ENCODE results near the gene SMC3.
"Not testable (repeated sequence)": the region's sequence is repeated elsewhere in the genome, so short reads cannot be mapped to it uniquely, and the experiment has no call there.

SMC3 gene

DNA sequence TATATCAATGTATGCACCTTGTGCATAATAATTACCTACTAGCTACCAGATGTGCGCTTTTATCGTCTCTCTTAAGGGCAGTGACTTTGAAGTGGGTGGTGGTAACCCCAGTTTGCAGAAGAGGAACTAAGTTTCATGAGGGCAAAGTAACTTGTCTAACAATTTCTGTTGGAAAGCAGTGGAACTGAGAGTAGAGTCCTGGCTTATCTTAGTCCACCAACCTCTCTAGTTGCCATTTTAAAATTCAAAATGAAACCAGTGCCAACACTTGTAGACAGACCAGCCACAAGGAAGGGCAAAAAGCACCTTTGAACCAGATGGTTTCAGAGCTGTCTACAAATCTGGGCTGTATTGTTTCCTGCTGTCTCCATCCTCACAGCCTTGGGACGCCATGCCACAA lies 44.6 kb downstream of the SMC3 start:
- no peak for DNase-seq (ENCODE audit: low spot score in 2 of 2)

DNA sequence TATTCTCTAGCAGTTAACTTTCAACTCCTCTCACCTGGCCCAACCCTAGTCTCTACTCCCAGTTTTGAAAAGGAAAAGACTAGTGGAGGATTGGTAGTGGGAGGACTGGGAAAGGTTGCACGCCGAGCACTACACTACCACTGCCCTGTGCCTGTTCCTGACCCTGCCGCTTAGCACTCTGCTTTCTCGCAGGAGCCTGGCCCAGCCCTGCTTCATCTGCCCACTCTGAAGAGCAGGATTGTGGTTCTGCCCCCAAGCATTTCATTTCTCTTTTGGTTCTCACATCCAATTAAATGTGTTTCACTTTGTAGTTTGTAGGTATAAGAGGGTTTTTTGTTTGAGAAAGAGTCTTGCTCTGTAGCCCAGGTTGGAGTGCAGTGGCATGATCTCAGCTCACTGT lies 45.1 kb downstream of the SMC3 start:
- Histone ChIP-seq H3K27me3 (ENCODE audit: low read depth) (peaks cover 8% of the 10 kb centered on the region; the same call in 1 of the 2 replicates), H3K4me3 (no peak overlapping the region), H3K4me1 (peaks cover 7% of the 10 kb centered on the region; the same call in 1 of the 2 replicates), H3K36me3 (replicated peaks) (no peaks in the 10 kb centered on the region), H3K9me3 (no peaks in the 10 kb centered on the region)
- no peak for DNase-seq (ENCODE audit: low spot score in 2 of 2)
- in situ Hi-C loops (cut with MboI; ENCODE audit: low sequenced_read_pairs) = loop anchor here (25.0 kb wide), 1 partner anchor 275 kb away; no protein-coding TSS in a partner anchor

More for the DNA sequence above, 44.6 kb downstream of the SMC3 start:
- Histone ChIP-seq H3K27me3 (ENCODE audit: low read depth) (peaks cover 8% of the 10 kb centered on the region; the same call in 1 of the 2 replicates), H3K4me1 (peaks cover 7% of the 10 kb centered on the region; the same call in 1 of the 2 replicates), H3K9me3 (no peaks in the 10 kb centered on the region), H3K36me3 (replicated peaks) (no peaks in the 10 kb centered on the region), H3K4me3 (no peak overlapping the region)
- in situ Hi-C loops (cut with MboI; ENCODE audit: low sequenced_read_pairs) = loop anchor here (25.0 kb wide), 1 partner anchor 275 kb away; no protein-coding TSS in a partner anchor

GRCh38 chr10:110613341-110613995 lies 46.0 kb downstream of the SMC3 start:
- Histone ChIP-seq H3K4me3 (no peak overlapping the region), H3K36me3 (replicated peaks) (no peaks in the 10 kb centered on the region), H3K9me3 (no peaks in the 10 kb centered on the region), H3K4me1 (peaks cover 7% of the 10 kb centered on the region; the same call in 1 of the 2 replicates), H3K27me3 (ENCODE audit: low read depth) (peaks cover 8% of the 10 kb centered on the region; the same call in 1 of the 2 replicates)
- in situ Hi-C loops (cut with MboI; ENCODE audit: low sequenced_read_pairs) = loop anchor here (25.0 kb wide), 1 partner anchor 274 kb away; no protein-coding TSS in a partner anchor
- DNase-seq (ENCODE audit: low spot score in 2 of 2) = no peak

DNA sequence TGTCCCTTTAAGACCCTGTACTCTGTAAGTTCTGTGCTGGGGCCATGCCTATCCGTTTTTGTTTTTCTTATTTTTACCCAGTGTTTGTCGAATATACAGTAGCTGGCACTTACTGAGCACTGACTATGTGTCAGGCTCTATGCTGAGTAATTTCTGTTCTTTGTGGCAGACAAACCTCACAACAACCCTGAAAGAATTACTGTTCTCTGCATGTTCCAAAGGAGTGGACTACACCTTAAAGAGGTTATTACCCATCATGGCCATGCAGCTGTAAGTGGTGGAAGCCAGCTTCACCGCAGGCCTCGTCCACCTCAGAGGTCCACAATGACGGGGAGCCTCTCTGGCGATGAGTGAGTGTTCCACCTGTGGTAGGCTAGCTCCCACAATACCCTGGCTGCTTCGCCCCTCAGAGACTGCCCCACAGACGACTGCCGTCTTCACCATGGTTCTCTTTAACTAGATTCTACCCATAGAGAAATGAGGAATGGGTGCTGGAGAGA lies 46.6 kb downstream of the SMC3 start:
- H3K4me1 ChIP-seq = peaks cover 7% of the 10 kb centered on the region; the same call in 1 of the 2 replicates
- H3K27me3 ChIP-seq (ENCODE audit: low read depth) = peaks cover 9% of the 10 kb centered on the region; the same call in 1 of the 2 replicates
- H3K4me3 ChIP-seq = no peak overlapping the region
- in situ Hi-C loops (cut with MboI; ENCODE audit: low sequenced_read_pairs) = loop anchor here (25.0 kb wide), 1 partner anchor 273 kb away; no protein-coding TSS in a partner anchor
- no peak for DNase-seq (ENCODE audit: low spot score in 2 of 2)
- no peaks in the 10 kb centered on the region for H3K9me3 ChIP-seq
- no peaks in the 10 kb centered on the region for H3K36me3 ChIP-seq (replicated peaks)

DNA sequence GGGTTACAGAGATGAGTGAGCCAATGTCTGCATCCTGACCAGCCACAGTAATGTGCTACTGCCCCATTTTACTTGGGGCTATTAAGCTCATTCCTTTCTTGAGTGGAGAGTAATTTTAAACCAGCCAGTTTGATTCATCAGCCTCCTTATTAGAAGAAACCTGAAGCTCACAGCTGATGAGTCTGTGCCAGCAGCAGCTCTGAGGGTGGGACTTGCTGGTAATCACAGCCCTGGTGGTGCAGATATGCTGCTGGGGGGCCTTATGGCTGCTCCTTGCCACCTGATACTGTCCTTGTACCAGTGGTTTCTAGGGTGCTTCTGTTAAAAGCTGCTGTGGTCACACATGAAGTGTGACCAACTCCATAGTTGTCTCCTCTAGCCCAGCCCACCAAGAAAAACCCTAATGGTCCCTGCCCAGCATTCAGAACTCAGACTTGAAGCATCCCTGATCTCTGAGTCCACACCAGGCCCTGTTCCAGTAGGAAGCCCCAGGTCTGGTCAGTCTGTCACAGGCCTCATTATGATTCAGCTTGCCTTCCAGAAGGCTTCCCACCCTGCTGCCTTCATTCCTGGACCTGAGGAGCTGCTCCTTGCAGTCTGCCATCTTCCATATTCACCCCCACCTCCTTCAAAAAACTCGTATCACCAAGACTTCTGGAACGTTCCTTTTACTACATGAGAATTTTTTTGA lies 47.7 kb downstream of the SMC3 start:
- Histone ChIP-seq H3K4me1 (peaks cover 7% of the 10 kb centered on the region; the same call in 1 of the 2 replicates), H3K36me3 (replicated peaks) (no peaks in the 10 kb centered on the region), H3K27me3 (ENCODE audit: low read depth) (peaks cover 11% of the 10 kb centered on the region; the same call in 1 of the 2 replicates), H3K4me3 (no peak overlapping the region), H3K9me3 (no peaks in the 10 kb centered on the region)
- in situ Hi-C loops (cut with MboI; ENCODE audit: low sequenced_read_pairs) = loop anchor here (25.0 kb wide), 1 partner anchor 272 kb away; no protein-coding TSS in a partner anchor
- DNase-seq (ENCODE audit: low spot score in 2 of 2) = no peak

DNA sequence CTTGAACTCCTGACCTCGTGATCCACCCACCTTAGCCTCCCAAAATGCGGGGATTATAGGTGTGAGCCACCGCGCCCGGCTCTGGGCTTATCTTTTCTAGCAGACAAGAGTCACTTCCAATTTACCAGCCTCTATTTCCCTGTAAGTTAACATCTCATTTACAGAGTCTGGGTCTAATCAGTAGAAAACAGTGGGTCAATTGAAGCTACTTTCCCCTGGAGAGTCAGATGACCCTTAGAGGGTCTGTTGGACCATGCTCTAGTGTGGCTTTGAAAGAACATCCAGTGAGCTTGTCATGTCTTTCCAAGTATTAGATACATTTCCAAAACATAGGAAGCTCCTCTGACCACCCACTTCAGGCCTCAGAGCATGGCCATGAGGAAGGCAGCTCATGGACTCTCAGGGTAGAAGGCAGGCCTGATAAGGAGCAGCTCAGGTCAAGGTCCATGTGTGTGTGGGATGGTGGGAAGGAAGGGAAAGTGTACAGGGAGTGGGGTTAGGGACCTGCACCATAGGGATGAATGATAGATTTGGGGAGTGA lies 49.1 kb downstream of the SMC3 start:
- H3K36me3 ChIP-seq (replicated peaks) = no peaks in the 10 kb centered on the region
- H3K4me3 ChIP-seq = no peak overlapping the region
- peaks cover 4% of the 10 kb centered on the region; the same call in 1 of the 2 replicates for H3K4me1 ChIP-seq
- in situ Hi-C loops (cut with MboI; ENCODE audit: low sequenced_read_pairs) = loop anchor here (25.0 kb wide), 1 partner anchor 271 kb away; no protein-coding TSS in a partner anchor
- no peak for DNase-seq (ENCODE audit: low spot score in 2 of 2)
- no peaks in the 10 kb centered on the region for H3K9me3 ChIP-seq
- peaks cover 14% of the 10 kb centered on the region; the same call in 1 of the 2 replicates for H3K27me3 ChIP-seq (ENCODE audit: low read depth)

GRCh38 chr10:110617425-110618229 lies 50.1 kb downstream of the SMC3 start:
- Histone ChIP-seq H3K9me3 (no peaks in the 10 kb centered on the region), H3K4me3 (no peak overlapping the region), H3K4me1 (no peaks in the 10 kb centered on the region), H3K27me3 (ENCODE audit: low read depth) (peaks cover 19% of the 10 kb centered on the region), H3K36me3 (replicated peaks) (no peaks in the 10 kb centered on the region)
- in situ Hi-C loops (cut with MboI; ENCODE audit: low sequenced_read_pairs) = loop anchor here (25.0 kb wide), 1 partner anchor 270 kb away; no protein-coding TSS in a partner anchor
- DNase-seq (ENCODE audit: low spot score in 2 of 2) = no peak

GRCh38 chr10:110618230-110618610 lies 50.7 kb downstream of the SMC3 start:
- no peaks in the 10 kb centered on the region; the same call in 1 of the 2 replicates for H3K9me3 ChIP-seq
- H3K36me3 ChIP-seq (replicated peaks) = no peaks in the 10 kb centered on the region
- no peaks in the 10 kb centered on the region for H3K4me1 ChIP-seq
- in situ Hi-C loops (cut with MboI; ENCODE audit: low sequenced_read_pairs) = loop anchor here (25.0 kb wide), 1 partner anchor 269 kb away; no protein-coding TSS in a partner anchor
- H3K4me3 ChIP-seq = no peak overlapping the region
- peaks cover 24% of the 10 kb centered on the region for H3K27me3 ChIP-seq (ENCODE audit: low read depth)
- no peak for DNase-seq (ENCODE audit: low spot score in 2 of 2)

GRCh38 chr10:110619514-110620397 lies 52.3 kb downstream of the SMC3 start:
- DNase-seq (ENCODE audit: low spot score in 2 of 2) = peak in 1 of 2 experiments; percentile 37
- Histone ChIP-seq H3K9me3 (no peaks in the 10 kb centered on the region; the same call in 1 of the 2 replicates), H3K4me1 (no peaks in the 10 kb centered on the region), H3K27me3 (ENCODE audit: low read depth) (peaks cover 32% of the 10 kb centered on the region), H3K36me3 (replicated peaks) (no peaks in the 10 kb centered on the region), H3K4me3 (no peak overlapping the region)
- in situ Hi-C loops (cut with MboI; ENCODE audit: low sequenced_read_pairs) = loop anchor here (25.0 kb wide), 1 partner anchor 268 kb away; no protein-coding TSS in a partner anchor

GRCh38 chr10:110620398-110620719 lies 52.9 kb downstream of the SMC3 start:
- H3K4me1 ChIP-seq = no peaks in the 10 kb centered on the region
- in situ Hi-C loops (cut with MboI; ENCODE audit: low sequenced_read_pairs) = loop anchor here (25.0 kb wide), 1 partner anchor 267 kb away; no protein-coding TSS in a partner anchor
- no peak for DNase-seq (ENCODE audit: low spot score in 2 of 2)
- H3K9me3 ChIP-seq = no peaks in the 10 kb centered on the region; the same call in 1 of the 2 replicates
- H3K36me3 ChIP-seq (replicated peaks) = no peaks in the 10 kb centered on the region
- H3K4me3 ChIP-seq = no peak overlapping the region
- peaks cover 36% of the 10 kb centered on the region for H3K27me3 ChIP-seq (ENCODE audit: low read depth)

GRCh38 chr10:110623316-110623715 lies 55.8 kb downstream of the SMC3 start:
- H3K36me3 ChIP-seq (replicated peaks); H3K4me3 ChIP-seq; H3K9me3 ChIP-seq; H3K4me1 ChIP-seq; DNase-seq (ENCODE audit: low spot score in 2 of 2): not testable (repeated sequence)
- in situ Hi-C loops (cut with MboI; ENCODE audit: low sequenced_read_pairs) = loop anchor here (25.0 kb wide), 1 partner anchor 264 kb away; no protein-coding TSS in a partner anchor
- H3K27me3 ChIP-seq (ENCODE audit: low read depth) = peaks cover 65% of the 10 kb centered on the region

DNA sequence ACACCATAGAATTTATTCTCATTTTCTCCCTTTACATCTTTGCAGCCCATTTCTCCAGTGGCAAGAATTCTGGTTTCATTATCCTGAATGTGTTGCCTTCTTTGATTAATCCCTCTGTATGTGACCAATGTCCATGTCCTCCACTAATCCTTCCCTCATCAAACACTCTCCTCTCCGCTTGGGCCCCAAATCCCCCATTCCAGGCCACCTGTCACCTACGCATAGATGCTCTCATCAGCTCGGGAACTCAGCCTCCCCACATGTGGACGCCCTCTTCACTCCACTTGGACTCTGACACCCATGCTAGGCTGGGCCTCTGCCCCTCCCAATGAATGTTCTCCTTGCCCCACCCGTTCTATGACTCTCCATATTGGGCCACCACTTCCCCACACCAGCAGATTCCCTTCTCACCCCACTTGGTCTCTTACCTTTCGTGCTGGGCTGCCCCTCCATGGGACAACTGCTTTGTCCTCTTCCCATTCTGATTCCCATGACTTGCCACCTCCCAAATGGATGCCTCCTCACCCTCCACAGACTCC lies 57.9 kb downstream of the SMC3 start:
- no peak for DNase-seq (ENCODE audit: low spot score in 2 of 2)
- Histone ChIP-seq H3K36me3 (replicated peaks) (no peaks in the 10 kb centered on the region), H3K27me3 (ENCODE audit: low read depth) (peaks cover 66% of the 10 kb centered on the region), H3K4me3 (no peak overlapping the region), H3K4me1 (peaks cover 10% of the 10 kb centered on the region), H3K9me3 (no peaks in the 10 kb centered on the region; the same call in 1 of the 2 replicates)
- in situ Hi-C loops (cut with MboI; ENCODE audit: low sequenced_read_pairs) = loop anchor here (5.0 kb wide), 1 partner anchor 52 kb away; no protein-coding TSS in a partner anchor
